Ectodermal cell (in vitro differentiated cells): ENCODE measurements around the gene KCNS3.

ENCODE experiments used
- H3K27ac ChIP-seq: 2 replicates; pipeline ENCODE4 v1.7.0; 2013; ENCODE audit warnings: mild to moderate bottlenecking, low read depth, low read length; ENCODE audit not compliant: insufficient read depth, poor library complexity, severe bottlenecking
- H3K27me3 ChIP-seq: 2 replicates; pipeline ENCODE4 v1.7.0; 2013; ENCODE audit warnings: mild to moderate bottlenecking, low read length; ENCODE audit not compliant: insufficient read depth, control insufficient read depth, poor library complexity, severe bottlenecking
- H3K36me3 ChIP-seq: one replicate; pipeline ENCODE4 v1.7.0; 2013; ENCODE audit warnings: low read length; ENCODE audit not compliant: control insufficient read depth, insufficient read depth
- H3K4me1 ChIP-seq: one replicate; pipeline ENCODE4 v1.7.0; 2013; ENCODE audit warnings: low read length; ENCODE audit not compliant: control insufficient read depth, insufficient read depth
- H3K4me3 ChIP-seq: 2 replicates; pipeline ENCODE4 v1.7.0; 2013; ENCODE audit warnings: low read depth, low read length, control low read depth; ENCODE audit not compliant: insufficient read depth
- H3K9me3 ChIP-seq: 2 replicates; pipeline ENCODE4 v1.7.0; 2013; ENCODE audit warnings: mild to moderate bottlenecking, low read length, moderate library complexity; ENCODE audit not compliant: control insufficient read depth
- WGBS, 2 experiments: methylation state at CpG; one replicate each; pipeline ENCODE4 v1.1.7; 2013; ENCODE audit warnings: missing lambda C conversion rate in 2 of 2; 5-methylcytosine and 5-hydroxymethylcytosine counted together

The KCNS3 gene

DNA sequence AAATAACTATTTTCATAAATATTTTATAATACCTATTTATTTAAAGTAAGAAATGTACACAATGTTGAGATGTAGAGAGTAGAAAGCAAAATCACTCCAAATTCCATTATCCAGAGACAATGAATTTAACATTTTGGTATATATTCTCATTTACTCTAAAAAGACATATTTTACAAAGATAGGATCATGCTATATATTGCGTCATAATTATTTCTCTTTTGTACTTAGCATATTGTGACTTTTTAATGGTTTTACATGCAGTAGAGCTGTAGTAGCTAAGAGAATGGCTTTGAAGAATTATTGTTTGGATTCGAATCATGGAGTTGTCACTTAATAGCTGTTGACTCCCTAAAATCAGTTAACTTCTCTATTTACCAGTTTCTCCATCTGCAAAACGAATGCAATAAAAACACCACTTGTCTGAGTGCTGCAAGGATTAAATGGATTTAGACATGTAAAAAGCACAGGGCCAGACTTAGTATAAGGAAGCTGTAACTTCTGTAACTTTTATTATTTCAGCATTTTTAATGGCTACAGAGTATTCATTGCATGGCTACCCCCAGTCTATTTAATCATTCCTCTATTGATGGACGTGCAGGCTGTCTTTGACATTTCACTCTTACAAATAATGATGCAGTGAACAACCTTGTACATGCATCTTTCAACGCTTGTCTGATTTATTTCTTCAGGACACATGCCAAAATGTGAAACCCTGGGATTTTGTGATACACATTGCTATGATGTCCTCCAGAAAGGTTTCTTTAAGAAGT lies 33.2 kb downstream of the KCNS3 start:
- WGBS, 2 experiments = 73 to 99% methylated on average over 3 to 5 of the region's 5 CpGs
- H3K4me3 ChIP-seq = no peak overlapping the region

DNA sequence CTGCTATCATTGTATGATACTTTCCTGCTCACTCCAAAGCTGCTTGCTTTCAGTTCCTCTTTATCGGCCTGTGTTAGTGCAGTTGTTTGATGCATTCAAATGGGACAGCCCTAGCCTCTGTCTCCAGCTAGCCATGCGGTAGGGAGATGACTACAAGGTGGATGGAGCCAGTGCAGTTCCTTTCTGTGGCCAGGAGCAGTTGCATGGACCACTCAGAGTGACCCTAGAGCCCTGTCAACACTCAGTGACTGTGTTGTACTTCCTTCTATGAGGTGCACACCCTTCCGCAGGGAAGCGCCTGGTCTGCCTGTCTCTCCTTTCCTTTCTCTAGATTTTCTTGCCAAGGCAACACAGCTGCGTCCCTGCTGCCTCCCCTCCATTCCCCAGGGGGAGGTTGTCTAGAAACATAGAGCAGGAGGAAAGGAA lies 33.8 kb downstream of the KCNS3 start:
- H3K27ac ChIP-seq = no peak overlapping the region
- no peaks in the 10 kb centered on the region for H3K4me1 ChIP-seq
- no peaks in the 10 kb centered on the region for H3K36me3 ChIP-seq
- no peaks in the 10 kb centered on the region for H3K27me3 ChIP-seq
- H3K9me3 ChIP-seq = no peaks in the 10 kb centered on the region
- H3K4me3 ChIP-seq = no peak overlapping the region
- WGBS, 2 experiments = 95% methylated on average over 4 to 5 of the region's 5 CpGs

More for the DNA sequence above, 33.2 kb downstream of the KCNS3 start:
- Histone ChIP-seq H3K27me3 (no peaks in the 10 kb centered on the region), H3K4me1 (no peaks in the 10 kb centered on the region), H3K9me3 (no peaks in the 10 kb centered on the region), H3K36me3 (no peaks in the 10 kb centered on the region), H3K27ac (no peak overlapping the region)

DNA sequence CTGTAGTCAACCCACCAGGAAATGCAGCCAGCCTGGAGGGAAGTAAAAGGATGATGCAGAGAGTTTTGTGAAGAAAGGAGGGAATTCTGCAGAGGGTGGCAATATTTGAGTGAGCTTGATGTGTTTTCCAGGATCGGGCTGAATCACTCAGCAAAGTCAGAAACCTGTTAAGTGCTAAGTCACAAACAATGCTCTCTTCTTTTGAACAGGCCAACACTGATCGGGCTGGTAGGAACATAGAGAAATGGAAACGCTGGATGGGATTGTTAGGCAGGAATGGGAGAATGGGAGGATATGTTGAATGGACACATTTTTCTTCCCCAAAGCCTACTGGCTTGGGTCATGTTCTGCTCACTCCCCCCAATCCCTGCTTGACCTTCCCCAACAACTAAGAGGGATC lies 36.6 kb downstream of the KCNS3 start:
- Histone ChIP-seq H3K27me3 (no peaks in the 10 kb centered on the region), H3K4me3 (no peak overlapping the region), H3K9me3 (no peaks in the 10 kb centered on the region), H3K27ac (no peak overlapping the region), H3K36me3 (no peaks in the 10 kb centered on the region), H3K4me1 (no peaks in the 10 kb centered on the region)
- WGBS, 2 experiments = 33 to 36% methylated on average over 3 of the region's 3 CpGs

GRCh38 chr2:17915811-17916518 lies 37.5 kb downstream of the KCNS3 start:
- no peaks in the 10 kb centered on the region for H3K9me3 ChIP-seq
- no peak overlapping the region for H3K4me3 ChIP-seq
- no peaks in the 10 kb centered on the region for H3K4me1 ChIP-seq
- H3K27ac ChIP-seq = no peak overlapping the region
- WGBS, 2 experiments = 86% methylated on average over 1 of the region's 1 CpG; no CpG with 5 or more reads in 1 of the 2 experiments
- H3K27me3 ChIP-seq = no peaks in the 10 kb centered on the region
- H3K36me3 ChIP-seq = no peaks in the 10 kb centered on the region

DNA sequence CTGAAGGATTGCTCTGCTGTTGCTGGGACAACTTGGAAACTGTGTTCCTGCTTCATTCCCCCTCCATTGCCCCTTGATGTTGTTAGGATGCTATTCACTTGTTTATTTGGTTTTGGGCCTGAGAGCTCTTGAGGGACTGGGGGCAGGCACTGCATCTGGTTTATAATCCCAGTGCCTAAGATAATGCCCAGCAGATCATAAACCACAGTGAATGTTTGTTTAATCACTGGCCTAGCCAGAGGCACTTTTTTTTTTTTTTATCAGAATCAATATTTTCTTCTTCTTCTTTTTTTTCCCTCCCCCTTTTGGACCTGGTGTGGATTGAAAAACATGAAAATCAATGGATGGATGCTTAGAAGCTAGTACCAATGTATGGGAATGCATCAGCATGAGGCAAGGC lies 38.1 kb downstream of the KCNS3 start:
- H3K9me3 ChIP-seq = no peaks in the 10 kb centered on the region
- no peak overlapping the region for H3K27ac ChIP-seq
- H3K4me3 ChIP-seq = no peak overlapping the region
- no peaks in the 10 kb centered on the region for H3K4me1 ChIP-seq
- no peaks in the 10 kb centered on the region for H3K27me3 ChIP-seq
- H3K36me3 ChIP-seq = no peaks in the 10 kb centered on the region

DNA sequence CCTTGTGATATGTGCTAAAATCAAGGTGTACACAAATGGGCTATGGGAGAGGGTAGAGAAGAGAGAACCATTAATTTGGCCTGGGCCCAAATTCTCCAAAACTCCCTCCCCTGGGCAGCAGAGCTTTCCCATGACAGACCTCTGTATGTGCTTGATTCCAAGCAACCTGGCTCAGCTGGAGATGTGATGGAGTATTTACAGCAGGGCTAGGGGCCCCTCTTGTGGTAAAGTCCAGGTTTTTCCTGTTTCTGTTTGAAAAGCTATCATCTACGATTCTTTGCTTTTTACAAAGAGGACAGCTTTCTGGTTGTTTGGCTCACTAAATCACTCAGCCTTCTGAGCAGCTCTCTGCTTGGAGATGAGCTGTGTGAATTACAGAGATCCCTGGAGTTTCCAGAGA lies 40.3 kb downstream of the KCNS3 start:
- Histone ChIP-seq H3K4me1 (no peaks in the 10 kb centered on the region), H3K27me3 (no peaks in the 10 kb centered on the region), H3K27ac (no peak overlapping the region), H3K4me3 (no peak overlapping the region), H3K36me3 (no peaks in the 10 kb centered on the region), H3K9me3 (no peaks in the 10 kb centered on the region)
- WGBS, 2 experiments = 75 to 78% methylated on average over 1 of the region's 1 CpG

- WGBS, 2 experiments = 91 to 98% methylated on average over 4 of the region's 4 CpGs
Measured at GRCh38 chr2:17930773-17931172, 52.3 kb downstream of the KCNS3 start.

GRCh38 chr2:17933256-17933655 lies 54.8 kb downstream of the KCNS3 start:
- no peaks in the 10 kb centered on the region for H3K4me1 ChIP-seq
- no peaks in the 10 kb centered on the region for H3K9me3 ChIP-seq
- WGBS, 2 experiments = 75 to 76% methylated on average over 3 of the region's 3 CpGs
- no peaks in the 10 kb centered on the region for H3K27me3 ChIP-seq
- H3K27ac ChIP-seq = no peak overlapping the region
- no peak overlapping the region for H3K4me3 ChIP-seq
- no peaks in the 10 kb centered on the region for H3K36me3 ChIP-seq

More at GRCh38 chr2:17930773-17931172, 52.3 kb downstream of the KCNS3 start:
- Histone ChIP-seq H3K27ac (no peak overlapping the region), H3K27me3 (no peaks in the 10 kb centered on the region), H3K4me1 (no peaks in the 10 kb centered on the region), H3K9me3 (no peaks in the 10 kb centered on the region), H3K4me3 (no peak overlapping the region), H3K36me3 (peaks cover 2% of the 10 kb centered on the region)

DNA sequence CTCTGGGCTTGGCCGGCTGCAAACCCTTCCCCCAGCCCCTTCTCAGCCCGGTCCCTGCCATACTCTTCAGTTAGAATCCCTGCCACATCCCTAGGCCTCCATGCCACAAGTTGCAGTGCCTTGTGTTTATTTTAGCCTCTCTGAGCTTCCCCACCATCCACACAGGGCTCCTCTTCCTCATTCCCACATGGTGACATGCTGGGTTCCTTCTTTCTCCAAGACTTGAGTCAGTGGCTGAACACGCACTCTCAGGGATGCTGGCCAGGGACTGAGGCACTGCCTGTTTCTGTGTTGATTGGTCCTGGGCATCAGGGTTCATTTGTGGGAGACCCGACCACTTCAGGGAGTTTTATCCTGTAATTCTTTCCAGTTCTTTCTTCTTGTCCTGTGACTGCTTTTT lies 56.3 kb downstream of the KCNS3 start:
- no peak overlapping the region for H3K4me3 ChIP-seq
- WGBS, 2 experiments = 87 to 89% methylated on average over 4 of the region's 4 CpGs
- no peaks in the 10 kb centered on the region for H3K27me3 ChIP-seq
- no peak overlapping the region for H3K27ac ChIP-seq
- H3K9me3 ChIP-seq = no peaks in the 10 kb centered on the region
- H3K36me3 ChIP-seq = no peaks in the 10 kb centered on the region
- no peaks in the 10 kb centered on the region for H3K4me1 ChIP-seq

GRCh38 chr2:17935242-17935885 lies 56.9 kb downstream of the KCNS3 start:
- Histone ChIP-seq H3K36me3 (no peaks in the 10 kb centered on the region), H3K4me1 (no peaks in the 10 kb centered on the region), H3K27ac (no peak overlapping the region), H3K9me3 (no peaks in the 10 kb centered on the region), H3K4me3 (no peak overlapping the region), H3K27me3 (no peaks in the 10 kb centered on the region)
- 83 to 91% methylated on average over 6 of the region's 6 CpGs for WGBS, 2 experiments
